SKM-1 treated with dmso at 0.1 percent for 144 hours (cell line): Measurements from ENCODE around the gene PHF11.
"Not testable (repeated sequence)": the region's sequence is repeated elsewhere in the genome, so short reads cannot be mapped to it uniquely, and the experiment has no call there.

Experiments
- DNase-seq: peaks from one replicate; lab custom pipeline; 2025; ENCODE audit not compliant: unreplicated experiment; lab: John Stamatoyannopoulos, UW

Gene PHF11

DNA sequence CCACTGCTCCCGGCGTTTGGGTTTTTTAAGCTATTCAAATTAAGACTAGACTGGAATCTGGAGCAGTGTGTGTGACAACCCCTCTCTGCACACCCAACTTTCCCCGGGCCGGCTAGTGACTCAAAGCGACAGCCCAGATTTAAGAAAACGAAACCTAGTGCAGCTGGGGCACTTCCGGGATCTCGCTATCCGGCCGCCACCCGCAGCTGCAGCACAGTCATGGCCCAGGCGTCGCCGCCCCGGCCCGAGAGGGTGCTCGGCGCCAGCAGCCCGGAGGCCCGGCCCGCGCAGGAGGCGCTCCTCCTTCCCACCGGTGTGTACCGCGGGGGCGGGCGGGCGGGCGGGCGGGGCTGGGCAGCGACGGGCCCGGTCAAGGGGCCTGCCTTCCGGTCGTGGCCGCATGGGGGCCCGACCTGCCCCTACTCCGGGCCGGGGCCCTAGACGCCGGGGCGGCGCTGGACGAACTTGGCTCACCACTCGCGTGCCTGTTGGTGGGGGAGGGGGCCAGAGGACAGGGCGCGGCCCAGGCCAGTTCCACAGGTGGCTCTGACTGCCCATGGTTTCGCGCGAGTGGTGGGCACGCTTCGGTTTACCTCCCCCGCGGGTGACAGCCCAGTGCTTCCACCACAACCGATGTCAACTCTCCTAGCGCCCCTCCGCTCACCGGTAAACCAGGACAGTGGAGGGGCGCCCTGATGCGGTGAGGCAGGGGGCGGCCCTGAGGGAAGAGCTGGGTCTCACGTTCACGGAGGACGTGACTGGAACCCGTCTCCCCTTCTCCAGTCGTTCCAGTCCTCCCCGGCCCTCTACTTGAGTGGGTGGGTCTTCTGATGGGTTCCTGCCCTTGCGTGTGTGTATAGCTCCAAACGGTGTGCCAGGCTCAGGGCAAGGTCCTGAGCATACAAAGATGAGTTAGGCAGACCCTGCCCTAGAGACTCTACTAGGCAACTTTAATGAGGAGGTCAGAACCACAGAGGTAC lies at the start of gene PHF11:
PHF11 (plus strand) TSS at position 171 of the 980 bp plus-strand sequence; CDS start at position 220, 49 bp downstream.
- DNase-seq, result peak; percentile 60

DNA sequence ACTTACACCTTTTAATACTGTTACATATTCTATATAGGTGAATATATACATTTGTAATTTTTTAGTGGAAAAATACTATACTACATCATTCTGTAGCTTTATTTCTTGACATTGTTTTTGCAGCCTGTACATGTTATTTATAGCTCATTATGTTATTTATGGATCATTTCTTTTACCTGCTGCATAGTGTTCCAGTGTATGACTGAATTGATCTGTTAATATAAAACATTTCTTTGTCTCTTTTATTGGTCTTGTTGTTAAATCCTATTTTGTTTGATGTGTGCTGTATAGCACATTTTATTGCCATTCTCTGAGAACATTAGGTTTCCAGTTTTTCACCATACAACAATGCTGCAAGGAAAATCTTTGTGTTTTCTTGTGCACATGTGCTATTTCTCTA lies 49.3 kb upstream of the PHF11 start:
- DNase-seq, result no peak

DNA sequence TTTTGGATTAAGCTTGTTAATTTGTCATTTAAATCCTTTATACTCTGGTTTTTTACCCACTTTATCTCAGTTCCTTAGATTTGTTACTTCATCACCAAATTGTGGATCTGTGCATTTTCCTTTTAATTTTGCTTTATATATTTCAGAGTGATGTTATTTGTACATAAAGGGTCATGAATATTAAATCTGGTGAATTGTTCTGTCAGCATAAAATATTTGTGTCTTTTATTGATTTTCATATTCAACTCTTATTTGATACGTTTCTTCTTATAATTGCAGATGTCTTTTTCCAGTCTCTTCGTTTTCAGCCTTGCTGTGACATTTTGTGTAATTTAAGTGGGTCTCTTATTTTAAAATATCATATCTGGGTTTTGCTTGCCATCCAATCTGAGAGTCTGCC lies 47.0 kb upstream of the PHF11 start:
- no peak for DNase-seq

DNA sequence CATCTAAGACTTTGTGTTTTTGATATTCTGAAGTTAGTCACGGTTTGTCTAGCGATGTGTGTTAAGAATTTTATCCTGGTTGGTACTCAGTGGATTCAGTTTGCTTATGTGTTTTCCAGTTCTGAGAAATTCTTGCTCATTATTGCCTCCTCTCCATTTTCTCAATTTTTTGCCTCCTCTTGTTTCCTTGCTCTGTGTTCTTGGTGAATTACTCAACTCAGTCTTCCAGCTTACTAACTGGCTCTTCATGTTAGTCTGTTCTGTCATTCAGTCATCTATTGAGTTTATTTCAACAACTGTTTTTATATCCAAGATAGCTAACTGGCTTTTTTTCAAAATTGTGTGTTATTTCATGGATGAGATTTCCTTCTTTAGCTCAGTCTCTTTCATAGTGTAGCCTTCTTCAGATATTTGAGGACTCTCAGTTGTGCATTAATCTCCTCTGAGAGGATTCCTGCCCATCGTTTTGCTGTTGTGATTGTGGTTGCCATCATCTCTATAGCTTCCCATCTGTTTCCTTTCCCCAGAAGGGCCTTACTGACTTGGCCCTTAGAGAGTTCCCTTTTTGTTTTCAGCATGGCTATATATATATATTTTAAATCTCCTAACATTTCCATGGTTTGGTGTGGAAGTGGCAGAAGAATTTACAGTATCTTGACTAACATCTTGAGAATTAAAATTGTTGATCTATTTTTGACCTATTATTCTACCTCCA lies 45.5 kb upstream of the PHF11 start:
- DNase-seq, result peak; percentile 21

DNA sequence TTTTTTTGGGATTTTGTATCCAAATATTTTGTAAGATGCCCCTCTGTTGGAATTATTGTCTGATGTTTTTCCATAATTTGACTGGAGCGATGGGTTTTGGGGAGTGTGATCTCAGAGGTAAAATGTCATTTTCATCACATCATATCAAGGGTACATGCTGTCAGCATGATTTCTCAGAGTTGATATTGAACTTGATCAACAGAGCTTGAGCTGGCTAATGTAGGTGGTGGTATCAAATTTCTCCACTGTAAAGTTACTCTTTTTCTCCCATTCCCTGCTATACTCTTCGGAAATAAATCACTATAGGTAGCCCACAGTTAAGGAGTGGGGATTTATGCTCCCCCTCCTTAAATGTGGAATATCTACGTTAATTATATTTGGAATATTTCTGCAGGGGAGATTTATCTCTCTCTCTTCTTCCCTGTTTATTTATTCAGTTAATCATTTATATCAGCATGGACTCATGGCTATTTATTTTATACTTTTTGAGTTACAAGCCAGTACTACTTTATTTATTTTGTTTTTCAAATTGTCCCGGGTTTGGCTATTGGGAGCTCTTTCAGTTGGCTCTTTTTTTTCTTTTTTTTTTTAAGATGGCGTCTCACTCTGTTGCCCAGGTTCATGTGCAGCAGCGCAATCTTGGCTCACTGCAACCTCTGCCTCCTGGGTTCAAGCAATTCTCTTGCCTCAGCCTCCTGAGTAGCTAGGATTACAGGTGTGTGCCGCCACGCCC lies 42.9 kb upstream of the PHF11 start:
- no peak for DNase-seq

DNA sequence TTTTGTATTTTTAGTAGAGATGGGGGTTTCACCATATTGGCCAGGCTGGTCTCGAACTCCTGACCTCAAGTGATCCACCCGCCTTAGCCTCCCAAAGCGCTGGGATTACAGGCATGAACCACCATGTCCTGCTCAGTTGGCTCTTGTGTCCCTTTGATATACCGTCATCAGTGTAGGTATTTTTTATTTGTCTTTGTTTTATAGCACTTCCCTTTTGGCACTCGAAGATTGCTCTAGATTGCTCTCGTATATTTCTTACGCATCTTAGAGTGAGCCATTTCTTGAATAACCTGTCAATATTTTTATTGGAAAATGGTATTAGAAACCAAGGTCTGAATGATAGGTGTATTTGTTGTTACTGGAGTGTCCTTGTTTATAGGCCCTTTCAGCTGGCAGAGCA lies 42.3 kb upstream of the PHF11 start:
- DNase-seq, result no peak

DNA sequence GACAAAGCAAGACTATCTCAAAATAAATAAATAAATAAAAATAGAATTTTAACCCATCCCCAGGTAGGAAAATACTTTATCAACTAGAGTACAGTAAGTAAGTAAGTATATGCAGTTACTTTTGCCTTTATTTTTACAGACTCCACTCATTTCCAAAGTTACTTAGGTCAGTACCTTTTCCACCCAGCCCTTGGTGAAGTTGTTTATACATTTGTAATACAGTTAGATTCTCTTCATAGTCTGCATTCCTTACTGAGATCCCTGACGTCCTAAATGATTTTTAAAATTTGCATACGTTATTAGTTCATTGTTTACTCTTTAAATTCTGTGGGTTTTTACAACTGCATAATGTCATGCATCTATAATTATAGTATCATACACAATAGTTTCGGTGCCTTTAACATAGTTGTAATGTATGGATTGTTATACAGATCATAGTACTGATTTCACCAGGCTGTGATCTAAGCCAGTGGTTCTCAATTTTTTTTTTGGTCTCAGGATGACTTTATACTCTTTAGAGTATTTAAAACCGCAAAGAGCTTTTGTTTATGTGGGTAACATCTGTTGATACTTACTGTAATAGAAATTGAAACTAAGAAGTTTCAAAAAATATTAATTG lies 41.3 kb upstream of the PHF11 start:
- DNase-seq, result no peak

DNA sequence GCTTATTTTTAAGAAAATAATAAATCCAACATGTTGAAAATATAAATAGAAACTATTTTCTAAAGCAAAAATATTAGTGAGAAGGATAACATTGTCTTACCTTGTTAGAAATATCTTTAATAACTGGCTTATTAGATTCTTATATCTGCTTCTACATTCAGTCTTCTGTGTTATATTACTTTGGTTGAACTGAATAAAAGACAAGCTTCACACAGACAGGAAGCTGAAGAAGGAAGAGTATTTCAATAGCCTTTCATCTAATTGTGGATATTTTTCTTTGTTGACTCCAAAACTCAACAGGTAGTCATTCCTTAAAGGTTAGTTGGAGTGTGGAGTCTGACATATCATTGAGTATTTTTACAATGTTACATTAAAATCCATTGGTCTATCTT lies 40.8 kb upstream of the PHF11 start:
- DNase-seq, result no peak

DNA sequence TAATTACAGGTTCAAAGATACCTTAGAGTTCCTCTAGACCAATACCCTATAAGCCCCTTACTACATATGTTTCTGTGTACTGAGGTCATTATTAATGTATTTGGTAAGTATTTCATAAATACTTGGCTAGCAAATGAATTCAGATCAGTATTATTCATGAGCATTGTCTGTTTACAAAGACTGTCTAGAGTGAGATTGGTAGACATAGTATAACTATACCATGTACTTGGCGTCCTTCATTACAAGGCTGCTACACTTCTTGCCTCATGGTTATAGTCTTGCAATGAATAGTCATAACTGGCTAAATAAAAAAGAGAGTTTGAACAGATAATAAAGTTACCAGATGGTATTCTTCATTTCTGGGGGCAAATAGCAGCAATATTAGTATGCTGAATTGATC lies 39.6 kb upstream of the PHF11 start:
- DNase-seq, result no peak

DNA sequence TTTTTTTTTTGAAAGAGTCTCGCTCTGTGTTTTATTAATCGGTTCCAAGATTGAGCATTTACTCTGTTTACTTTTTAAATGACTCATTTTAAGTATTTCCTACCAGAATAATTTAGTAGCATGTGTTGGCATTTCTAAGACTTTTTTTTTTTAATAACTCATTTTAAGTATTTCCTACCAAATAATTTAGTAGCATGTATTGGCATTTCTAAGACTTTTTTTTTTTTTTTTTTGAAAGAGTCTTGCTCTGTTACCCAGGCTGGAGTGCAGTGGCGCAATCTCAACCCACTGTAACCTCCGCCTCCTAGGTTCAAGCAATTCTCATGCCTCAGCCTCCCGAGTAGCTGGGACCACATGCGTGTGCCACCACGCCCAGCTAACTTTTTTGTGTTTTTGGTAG lies 38.5 kb upstream of the PHF11 start:
- DNase-seq, result no peak

DNA sequence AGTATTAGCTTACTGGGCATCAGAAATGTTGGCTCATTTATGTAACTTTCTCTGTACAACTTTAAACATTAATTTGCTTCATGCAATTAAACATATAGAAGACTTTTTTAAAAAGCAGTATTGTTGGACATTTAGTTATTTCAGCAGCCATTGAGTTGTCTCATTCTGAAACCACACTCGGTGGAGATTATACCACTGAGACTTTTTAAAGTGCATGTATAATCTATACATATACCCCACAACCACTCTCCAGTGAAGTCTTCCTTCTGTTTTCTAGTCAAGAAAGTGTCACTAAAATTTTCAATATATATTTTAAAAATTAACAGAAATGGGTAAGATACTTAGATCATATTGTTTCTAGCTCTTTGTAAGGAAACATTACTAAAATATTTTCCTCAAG lies 36.2 kb upstream of the PHF11 start:
- no peak for DNase-seq

DNA sequence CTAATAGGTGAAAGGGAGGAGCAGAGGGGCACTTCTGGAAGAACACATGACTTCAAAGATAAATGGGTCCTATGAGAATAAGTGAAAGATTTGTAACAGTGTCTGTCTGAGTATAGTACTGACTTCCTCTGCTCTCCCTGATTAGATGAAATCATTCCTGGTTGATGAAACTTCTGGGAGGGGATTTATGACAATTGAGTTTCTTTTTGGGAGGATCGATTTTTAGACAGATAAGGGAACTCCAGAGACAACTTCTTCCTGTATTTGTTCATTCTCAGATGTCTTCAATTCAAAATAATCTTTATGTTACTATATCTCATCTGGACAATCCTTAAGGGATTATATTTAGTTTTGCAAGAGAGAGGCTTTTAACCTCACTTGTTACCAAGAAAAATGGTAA lies 31.7 kb upstream of the PHF11 start:
- no peak for DNase-seq

DNA sequence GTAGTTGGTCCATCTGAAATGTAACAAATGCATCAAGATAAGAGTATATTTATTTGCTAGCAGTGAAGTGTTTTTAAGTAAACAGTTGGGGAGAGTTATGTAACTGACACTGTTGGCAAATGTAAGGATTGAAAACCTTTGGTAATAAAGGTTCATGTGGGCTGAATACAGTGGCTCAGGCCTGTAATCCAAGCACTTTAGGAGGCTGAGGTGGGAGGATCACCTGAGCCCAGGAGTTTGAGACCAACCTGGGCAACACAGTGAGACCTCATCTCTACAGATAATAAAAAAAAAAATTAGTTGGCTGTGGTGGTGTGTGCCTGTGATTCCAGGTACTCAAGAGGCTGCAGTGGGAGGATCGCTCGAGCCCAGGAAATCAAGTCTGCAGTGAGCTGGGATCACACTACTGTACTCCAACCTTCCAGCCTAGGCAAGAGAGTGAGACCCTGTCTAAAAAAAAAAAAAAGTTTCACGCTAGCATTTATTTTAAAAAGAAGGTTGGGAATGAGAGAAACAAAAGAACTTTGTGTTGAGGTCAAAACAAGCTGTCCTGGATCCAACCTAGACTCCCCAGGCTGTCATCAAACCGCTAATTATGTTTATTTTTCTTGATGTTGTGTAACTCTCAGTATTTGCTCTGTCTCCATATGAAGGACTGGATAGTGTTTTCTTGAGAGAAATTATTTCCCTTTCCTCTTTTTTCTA lies 31.0 kb upstream of the PHF11 start:
- no peak for DNase-seq

DNA sequence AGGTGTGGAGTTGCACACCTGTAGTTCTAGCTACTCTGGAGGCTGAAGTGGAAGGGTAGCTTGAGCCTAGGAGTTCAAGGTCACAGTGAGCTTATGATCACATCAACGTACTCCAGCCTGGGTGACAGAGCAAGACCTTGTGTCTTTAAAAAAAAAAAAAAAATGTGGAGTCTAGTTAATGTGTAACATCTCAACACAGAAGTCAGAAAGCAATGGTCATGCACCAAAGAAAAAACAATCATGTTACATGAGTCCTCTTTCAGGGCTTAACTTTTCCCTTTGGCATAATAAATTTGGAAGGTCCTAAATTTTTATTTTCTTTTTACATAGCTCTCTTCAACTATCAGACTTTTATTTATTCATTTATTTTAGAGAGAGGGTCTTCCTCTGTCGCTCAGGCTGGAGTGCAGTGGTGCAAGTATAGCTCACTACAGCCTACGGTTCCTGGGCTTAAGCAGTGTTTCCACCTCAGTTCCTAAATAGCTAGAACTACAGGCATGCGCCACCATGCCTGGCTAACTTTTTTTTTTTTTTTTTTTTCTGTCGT lies 29.4 kb upstream of the PHF11 start:
- DNase-seq, result no peak

DNA sequence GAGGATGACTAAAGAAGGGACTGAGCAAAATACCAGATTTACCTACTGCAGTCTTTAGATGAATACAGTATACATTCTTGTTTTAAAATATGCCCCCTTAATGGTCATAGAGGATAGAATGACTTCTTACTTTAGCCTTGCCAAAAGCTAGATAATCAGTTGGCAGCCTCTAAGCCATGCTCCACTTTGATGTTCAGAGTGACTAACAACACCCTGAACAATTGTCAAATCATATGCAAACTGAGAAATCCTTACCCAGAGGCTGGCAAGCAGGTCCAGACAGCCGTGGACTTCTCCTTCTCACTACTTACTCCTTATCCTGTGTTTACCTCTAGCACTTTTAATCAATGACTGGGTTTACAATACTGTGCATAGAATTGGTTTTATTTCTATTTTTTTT lies 23.6 kb upstream of the PHF11 start:
- DNase-seq, result no peak

DNA sequence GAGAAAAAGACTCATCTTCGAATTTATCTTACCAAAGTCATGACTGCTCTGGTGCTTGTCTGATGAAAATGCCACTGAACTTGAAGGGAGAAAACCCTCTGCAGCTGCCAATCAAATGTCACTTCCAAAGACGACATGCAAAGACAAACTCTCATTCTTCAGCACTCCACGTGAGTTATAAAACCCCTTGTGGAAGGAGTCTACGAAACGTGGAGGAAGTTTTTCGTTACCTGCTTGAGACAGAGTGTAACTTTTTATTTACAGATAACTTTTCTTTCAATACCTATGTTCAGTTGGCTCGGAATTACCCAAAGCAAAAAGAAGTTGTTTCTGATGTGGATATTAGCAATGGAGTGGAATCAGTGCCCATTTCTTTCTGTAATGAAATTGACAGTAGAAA lies 19.2 kb upstream of the PHF11 start:
- DNase-seq, result no peak

DNA sequence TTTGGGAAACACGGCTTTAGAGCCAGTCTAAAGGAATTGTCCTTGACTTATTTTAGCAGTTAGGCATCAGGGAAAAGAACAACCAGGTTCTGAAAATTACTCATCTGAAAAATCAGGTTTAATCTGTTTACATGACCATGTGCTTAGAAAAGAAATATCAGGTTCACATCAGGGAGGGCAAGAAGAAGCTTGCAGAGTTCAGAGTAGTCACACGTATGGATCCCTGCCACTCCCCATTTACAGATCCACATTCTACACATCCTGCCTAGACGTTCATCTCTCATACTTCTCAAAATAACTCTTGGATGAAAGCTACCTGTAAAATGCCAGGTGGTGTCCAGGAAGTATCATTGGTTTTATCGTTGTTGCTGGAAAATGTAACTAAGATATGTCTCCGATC lies 14.0 kb upstream of the PHF11 start:
- no peak for DNase-seq

DNA sequence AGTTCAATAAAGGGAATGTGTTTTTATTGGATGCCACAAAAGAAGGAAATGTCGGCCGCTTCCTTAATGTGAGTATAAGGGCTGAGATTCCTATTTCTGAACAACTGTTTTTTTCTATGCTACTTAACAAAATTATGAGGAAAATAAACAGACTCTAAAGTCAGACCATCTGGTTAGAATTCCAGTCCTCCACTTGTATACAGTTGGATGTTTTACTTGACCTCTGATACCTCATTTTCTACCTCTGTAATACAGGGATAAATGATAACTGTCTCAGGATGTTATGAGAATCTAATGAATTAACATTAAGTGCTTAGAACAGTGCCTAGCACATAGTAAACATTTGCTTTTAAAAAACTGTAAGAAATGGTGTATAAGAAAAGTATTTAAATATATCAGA lies 7.2 kb upstream of the PHF11 start:
- DNase-seq, result no peak

DNA sequence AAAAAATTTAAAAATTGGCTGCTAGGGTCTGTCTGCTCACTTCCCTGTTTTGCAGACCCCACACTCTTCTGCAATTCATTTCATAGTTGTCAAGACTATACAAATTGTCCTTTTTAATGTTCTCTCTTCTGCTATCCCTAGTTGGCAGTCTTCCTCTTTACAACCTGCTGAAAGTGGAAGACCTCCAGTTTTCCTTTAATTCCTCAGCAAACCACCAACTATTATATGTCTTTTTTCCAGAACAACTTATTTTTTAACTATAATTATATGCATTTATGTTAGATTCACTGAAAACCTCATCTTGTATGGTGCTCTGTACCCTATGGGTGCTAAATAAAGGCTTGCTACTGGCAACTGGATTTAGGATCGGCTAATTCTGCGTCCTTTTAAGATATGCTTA lies 1.1 kb upstream of the PHF11 start:
- peak; percentile 17 for DNase-seq

DNA sequence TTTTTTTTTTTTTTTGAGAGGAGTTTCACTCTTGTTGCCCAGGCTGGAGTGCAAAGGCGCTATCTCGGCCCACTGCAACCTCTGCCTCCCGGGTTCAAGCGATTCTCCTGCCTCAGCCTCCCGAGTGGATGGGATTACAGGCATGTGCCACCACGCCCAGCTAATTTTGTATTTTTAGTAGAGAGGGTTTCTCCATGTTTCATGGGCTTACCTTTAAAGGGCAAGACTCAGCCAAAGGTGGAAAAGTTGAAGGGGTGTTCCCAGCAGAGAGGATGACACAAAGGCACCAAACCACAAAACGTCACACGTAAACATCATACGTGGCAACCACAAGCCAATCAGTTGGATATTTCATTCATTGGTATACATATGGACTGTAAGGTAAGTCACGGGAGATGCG lies 1.1 kb downstream of the PHF11 start:
- DNase-seq, result not testable (repeated sequence)
